ENCODE results near the gene MSH6. TPM values are rescaled to one million over a fixed set of nuclear protein-coding genes. Genes with fewer than 3 reads are reported as not detected.

MSH6 gene
- total RNA-seq, 1 donor: 82.5 TPM

GRCh38 chr2:47798631-47799030 lies 15.7 kb downstream of the MSH6 start:
- DNase-seq (ENCODE audit: low read depth): no peak
- H3K4me3 ChIP-seq (ENCODE audit: low read depth, low read length): no peak overlapping the region
- TF ChIP-seq CTCF (IDR thresholded peaks at IDR 0.05; ENCODE audit: insufficient read depth, low read length): no peak

- no peak for DNase-seq (ENCODE audit: low read depth)
- H3K4me3 ChIP-seq (ENCODE audit: low read depth, low read length): no peak overlapping the region
- TF ChIP-seq CTCF (IDR thresholded peaks at IDR 0.05; ENCODE audit: insufficient read depth, low read length): no peak
Observed at GRCh38 chr2:47799031-47799609, 16.2 kb downstream of the MSH6 start.

- no peak overlapping the region for H3K4me3 ChIP-seq (ENCODE audit: low read depth, low read length)
- no peak for DNase-seq (ENCODE audit: low read depth)
- no peak for TF ChIP-seq CTCF (IDR thresholded peaks at IDR 0.05; ENCODE audit: insufficient read depth, low read length)
Observed at GRCh38 chr2:47801118-47801517, 18.2 kb downstream of the MSH6 start.

GRCh38 chr2:47803363-47803762 lies 20.4 kb downstream of the MSH6 start:
- DNase-seq (ENCODE audit: low read depth): no peak
- TF ChIP-seq CTCF (IDR thresholded peaks at IDR 0.05; ENCODE audit: insufficient read depth, low read length): no peak

GRCh38 chr2:47803770-47804169 lies 20.8 kb downstream of the MSH6 start:
- DNase-seq (ENCODE audit: low read depth): no peak
- no peak for TF ChIP-seq CTCF (IDR thresholded peaks at IDR 0.05; ENCODE audit: insufficient read depth, low read length)
- no peak overlapping the region for H3K4me3 ChIP-seq (ENCODE audit: low read depth, low read length)

More at GRCh38 chr2:47803363-47803762, 20.4 kb downstream of the MSH6 start:
- no peak overlapping the region for H3K4me3 ChIP-seq (ENCODE audit: low read depth, low read length)

- no peak for TF ChIP-seq CTCF (IDR thresholded peaks at IDR 0.05; ENCODE audit: insufficient read depth, low read length)
- H3K4me3 ChIP-seq (ENCODE audit: low read depth, low read length): no peak overlapping the region
- no peak for DNase-seq (ENCODE audit: low read depth)
Observed at GRCh38 chr2:47805850-47806249, 22.9 kb downstream of the MSH6 start.

GRCh38 chr2:47808614-47809013 lies 25.7 kb downstream of the MSH6 start:
- DNase-seq (ENCODE audit: low read depth): no peak
- no peak for TF ChIP-seq CTCF (IDR thresholded peaks at IDR 0.05; ENCODE audit: insufficient read depth, low read length)
- no peak overlapping the region for H3K4me3 ChIP-seq (ENCODE audit: low read depth, low read length)
